Ectodermal cell (in vitro differentiated cells): ENCODE data around the gene EBF3.

Source experiments
- H3K27ac ChIP-seq: 2 replicates; pipeline ENCODE4 v1.7.0; 2013; ENCODE audit warnings: mild to moderate bottlenecking, low read depth, low read length; ENCODE audit not compliant: insufficient read depth, poor library complexity, severe bottlenecking
- H3K27me3 ChIP-seq: 2 replicates; pipeline ENCODE4 v1.7.0; 2013; ENCODE audit warnings: mild to moderate bottlenecking, low read length; ENCODE audit not compliant: insufficient read depth, control insufficient read depth, poor library complexity, severe bottlenecking
- H3K36me3 ChIP-seq: one replicate; pipeline ENCODE4 v1.7.0; 2013; ENCODE audit warnings: low read length; ENCODE audit not compliant: control insufficient read depth, insufficient read depth
- H3K4me1 ChIP-seq: one replicate; pipeline ENCODE4 v1.7.0; 2013; ENCODE audit warnings: low read length; ENCODE audit not compliant: control insufficient read depth, insufficient read depth
- H3K4me3 ChIP-seq: 2 replicates; pipeline ENCODE4 v1.7.0; 2013; ENCODE audit warnings: low read depth, low read length, control low read depth; ENCODE audit not compliant: insufficient read depth
- H3K9me3 ChIP-seq: 2 replicates; pipeline ENCODE4 v1.7.0; 2013; ENCODE audit warnings: mild to moderate bottlenecking, low read length, moderate library complexity; ENCODE audit not compliant: control insufficient read depth
- WGBS, 2 experiments: methylation state at CpG; one replicate each; pipeline ENCODE4 v1.1.7; 2013; ENCODE audit warnings: missing lambda C conversion rate in 2 of 2; 5-methylcytosine and 5-hydroxymethylcytosine counted together

Gene EBF3

GRCh38 chr10:129965959-129966358 is 1.9 kb upstream of the EBF3 start:
- 5 to 7% methylated on average over 17 of the region's 17 CpGs for WGBS, 2 experiments
- Histone ChIP-seq H3K9me3 (no peaks in the 10 kb centered on the region), H3K4me3 (no peak overlapping the region), H3K27me3 (peaks cover 99% of the 10 kb centered on the region), H3K4me1 (peaks cover 39% of the 10 kb centered on the region), H3K36me3 (no peaks in the 10 kb centered on the region), H3K27ac (no peak overlapping the region)

- 3 to 8% methylated on average over 12 to 13 of the region's 15 CpGs for WGBS, 2 experiments
These were observed 1.3 kb upstream of the EBF3 start for GRCh38 chr10:129965425-129965808.

DNA sequence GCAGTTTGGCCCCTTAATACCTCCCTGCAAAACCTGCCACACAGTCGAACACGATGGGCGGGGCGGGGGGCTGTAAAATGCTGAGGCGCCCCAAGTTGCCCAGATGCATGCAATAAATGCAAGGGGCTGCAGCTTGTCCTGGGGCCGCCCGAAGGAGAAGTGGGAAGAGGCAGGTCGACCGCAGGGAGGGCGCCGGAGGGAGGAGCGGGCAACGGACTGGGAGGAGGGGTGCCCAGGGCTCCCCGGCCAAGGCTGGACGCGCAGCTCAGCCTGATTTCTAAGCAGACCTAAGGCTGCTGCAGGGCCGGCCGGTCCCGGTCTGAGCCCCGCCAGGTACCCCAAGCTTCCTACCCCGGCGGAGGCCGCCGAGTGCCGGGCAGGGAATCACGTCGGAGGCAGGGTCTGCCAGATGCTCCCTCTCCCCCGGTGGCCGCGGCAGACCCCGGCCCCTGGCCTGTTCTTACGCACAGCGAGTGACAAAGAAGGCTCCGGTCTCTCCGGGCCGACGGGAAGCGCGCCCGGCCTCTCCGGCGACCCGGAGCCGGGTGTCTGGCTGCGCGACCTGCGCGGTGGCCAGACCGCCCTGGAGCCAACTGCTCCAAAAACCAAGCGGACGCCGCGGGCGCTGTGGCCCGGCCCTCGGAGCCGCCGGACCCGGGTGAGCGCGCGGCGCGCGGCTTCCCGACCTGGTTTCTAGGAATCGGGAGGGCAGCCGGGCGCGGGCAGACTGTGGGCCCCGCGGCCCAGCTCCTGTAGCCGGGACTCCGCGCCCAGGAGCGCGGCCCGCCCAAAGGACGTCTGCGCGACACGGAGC is 744 bp upstream of the EBF3 start:
- WGBS, 2 experiments: 1% methylated on average over 82 of the region's 82 CpGs
- Histone ChIP-seq H3K4me3 (no peak overlapping the region), H3K9me3 (no peaks in the 10 kb centered on the region), H3K27me3 (peaks cover 99% of the 10 kb centered on the region), H3K4me1 (peaks cover 36% of the 10 kb centered on the region), H3K27ac (no peak overlapping the region), H3K36me3 (no peaks in the 10 kb centered on the region)

More at GRCh38 chr10:129965425-129965808, 1.3 kb upstream of the EBF3 start:
- Histone ChIP-seq H3K27ac (no peak overlapping the region), H3K27me3 (peaks cover 99% of the 10 kb centered on the region), H3K4me3 (no peak overlapping the region), H3K36me3 (no peaks in the 10 kb centered on the region), H3K4me1 (peaks cover 39% of the 10 kb centered on the region), H3K9me3 (no peaks in the 10 kb centered on the region)

GRCh38 chr10:129962872-129963640 is 1.0 kb downstream of the EBF3 start:
- H3K9me3 ChIP-seq: no peaks in the 10 kb centered on the region
- no peaks in the 10 kb centered on the region for H3K36me3 ChIP-seq
- H3K27me3 ChIP-seq: peaks cover 99% of the 10 kb centered on the region
- H3K4me1 ChIP-seq: peaks cover 33% of the 10 kb centered on the region
- H3K4me3 ChIP-seq: peak overlapping the region; percentile 42
- WGBS, 2 experiments: 0 to 1% methylated on average over 78 to 79 of the region's 79 CpGs
- H3K27ac ChIP-seq: no peak overlapping the region

- H3K4me3 ChIP-seq: no peak overlapping the region
- no peaks in the 10 kb centered on the region for H3K36me3 ChIP-seq
- peaks cover 99% of the 10 kb centered on the region for H3K27me3 ChIP-seq
- WGBS, 2 experiments: 2 to 3% methylated on average over 15 to 18 of the region's 18 CpGs
- H3K9me3 ChIP-seq: no peaks in the 10 kb centered on the region
- H3K27ac ChIP-seq: no peak overlapping the region
- H3K4me1 ChIP-seq: peaks cover 25% of the 10 kb centered on the region
These were observed 1.8 kb downstream of the EBF3 start for GRCh38 chr10:129962031-129962871.

GRCh38 chr10:129961157-129961701 is 2.8 kb downstream of the EBF3 start:
- Histone ChIP-seq H3K4me3 (no peak overlapping the region), H3K9me3 (no peaks in the 10 kb centered on the region), H3K4me1 (peaks cover 16% of the 10 kb centered on the region), H3K27ac (no peak overlapping the region), H3K36me3 (no peaks in the 10 kb centered on the region), H3K27me3 (peaks cover 99% of the 10 kb centered on the region)
- 4 to 8% methylated on average over 5 to 7 of the region's 7 CpGs for whole genome bisulfite sequencing, 2 experiments

DNA sequence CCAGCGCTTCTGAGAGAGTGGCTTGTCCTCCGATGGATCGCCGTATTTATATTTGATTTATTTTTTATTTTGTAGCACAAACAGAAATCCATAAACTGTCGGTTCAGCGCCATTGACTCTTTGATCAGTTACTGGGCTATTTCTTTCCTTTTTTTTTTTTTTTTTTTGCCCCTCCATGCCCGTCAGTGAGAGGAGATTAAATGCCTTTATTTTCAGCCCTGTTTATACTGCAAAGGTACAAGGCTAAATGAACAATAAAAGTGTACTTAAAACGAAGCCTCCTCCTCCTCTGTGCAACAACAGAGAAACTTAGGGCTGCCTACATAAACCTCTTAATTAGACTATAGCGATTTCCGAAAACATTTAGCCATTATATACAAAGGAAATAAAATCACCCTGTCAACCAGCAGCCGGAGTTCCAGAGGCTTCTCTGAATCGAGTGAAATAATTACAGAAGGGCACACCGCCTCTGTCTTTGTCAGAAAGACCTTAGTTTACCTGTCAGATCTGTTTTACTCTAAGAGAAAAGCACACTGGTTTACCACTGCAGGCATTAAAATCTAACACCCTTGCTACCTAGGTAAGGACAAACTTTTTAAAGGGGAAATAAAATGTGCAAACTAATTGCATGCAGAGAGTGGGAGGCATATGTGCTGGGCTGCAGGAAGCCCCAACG is 3.5 kb downstream of the EBF3 start:
- Histone ChIP-seq H3K36me3 (no peaks in the 10 kb centered on the region), H3K9me3 (no peaks in the 10 kb centered on the region), H3K4me3 (no peak overlapping the region), H3K27ac (no peak overlapping the region), H3K4me1 (peaks cover 15% of the 10 kb centered on the region), H3K27me3 (peaks cover 99% of the 10 kb centered on the region)
- WGBS, 2 experiments: 5% methylated on average over 12 to 14 of the region's 14 CpGs

GRCh38 chr10:129959544-129960480 is 4.3 kb downstream of the EBF3 start:
- peaks cover 99% of the 10 kb centered on the region for H3K27me3 ChIP-seq
- no peak overlapping the region for H3K27ac ChIP-seq
- no peaks in the 10 kb centered on the region for H3K9me3 ChIP-seq
- no peaks in the 10 kb centered on the region for H3K36me3 ChIP-seq
- H3K4me1 ChIP-seq: peaks cover 15% of the 10 kb centered on the region
- WGBS, 2 experiments: 1% methylated on average over 83 of the region's 83 CpGs
- peak overlapping the region; percentile 31 for H3K4me3 ChIP-seq
